Natural killer cell (primary cell): ENCODE results near the gene SAMM50. TPM values are rescaled to one million over a fixed set of nuclear protein-coding genes. Genes with fewer than 3 reads are reported as not detected.

Experiments
- ATAC-seq, 3 donors: fragments of 150-1000 bp in 2 of 3; fragments of 200-7000 bp in 1 of 3; cut with Tn5 transposase; 1 replicate in 1 of 3; 2 replicates in 2 of 3; pipeline ENCODE4 v1.10.0; 2021; ENCODE audit warnings: mild to moderate bottlenecking in 2 of 3, moderate library complexity in 2 of 3
- DNase-seq, 2 donors: peaks; one replicate each; pipeline versions ENCODE4 v3.0.0 to v3.0.0-alpha.2; 2013 to 2021; ENCODE audit warnings: mixed read lengths in 1 of 2
- H3K27ac ChIP-seq: one replicate; pipeline ENCODE4 v1.5.1; 2013; ENCODE audit warnings: mild to moderate bottlenecking, low read length
- H3K27me3 ChIP-seq: one replicate; pipeline ENCODE4 v1.6.1; 2013; ENCODE audit warnings: low read length; ENCODE audit not compliant: control insufficient read depth, insufficient read depth
- H3K36me3 ChIP-seq: one replicate; pipeline ENCODE4 v1.6.1; 2013; ENCODE audit warnings: low read length; ENCODE audit not compliant: control insufficient read depth, insufficient read depth
- H3K4me1 ChIP-seq: one replicate; pipeline ENCODE4 v1.6.1; 2013; ENCODE audit warnings: low read length; ENCODE audit not compliant: control insufficient read depth, insufficient read depth
- H3K4me3 ChIP-seq: one replicate; pipeline ENCODE4 v1.5.1; 2013; ENCODE audit warnings: low read length
- H3K9me3 ChIP-seq: one replicate; pipeline ENCODE4 v1.6.1; 2013; ENCODE audit warnings: low read length; ENCODE audit not compliant: control insufficient read depth, insufficient read depth
- H3K27ac Mint-ChIP-seq, 2 donors: one replicate each; pipeline ENCODE4 v1.8.0; 2022; ENCODE audit warnings: mild to moderate bottlenecking in 2 of 2, mixed read lengths in 2 of 2, moderate library complexity in 1 of 2
- H3K27me3 Mint-ChIP-seq, 2 donors: one replicate each; pipeline ENCODE4 v1.8.0; 2022; ENCODE audit warnings: low read depth in 2 of 2, mixed read lengths in 2 of 2
- H3K36me3 Mint-ChIP-seq: one replicate; pipeline ENCODE4 v1.8.0; 2022; ENCODE audit warnings: mixed read lengths
- H3K4me1 Mint-ChIP-seq, 2 donors: one replicate each; pipeline ENCODE4 v1.8.0; 2022; ENCODE audit warnings: mixed read lengths in 2 of 2
- H3K4me3 Mint-ChIP-seq: one replicate; pipeline ENCODE4 v1.8.0; 2022; ENCODE audit warnings: mild to moderate bottlenecking, moderate library complexity, mixed read lengths
- H3K9me3 Mint-ChIP-seq, 2 donors: one replicate each; pipeline ENCODE4 v1.8.0; 2022; ENCODE audit warnings: mixed read lengths in 2 of 2
- CTCF ChIP-seq: fragments of 200-600 bp; IDR thresholded peaks from one replicate; pipeline ENCODE4 v1.8.0; 2022; ENCODE audit warnings: antibody characterized with exemption
- WGBS: methylation state at CpG from one replicate; pipeline ENCODE4 v1.1.7; 2013; ENCODE audit warnings: missing lambda C conversion rate; ENCODE audit not compliant: insufficient coverage; 5-methylcytosine and 5-hydroxymethylcytosine counted together
- intact Hi-C: fragments of 100-400 bp; cut with micrococcal nuclease; formaldehyde crosslinking; loops from one replicate; pipeline ENCODE4 v1.14.2; 2022
- total RNA-seq, 4 donors: library from RNA; stranded (reverse); fragments of 120-200 nt in 1 of 4; gene quantifications; one replicate each; pipeline versions ENCODE4 v1.2.3 to v1.2.4, GENCODE V29; 2013 to 2022

Gene SAMM50
- total RNA-seq, 3 donors from 2014 or later (not counting 1 experiment from before 2014, with no cell fraction given): 25.9 to 30.6 (median 29.7) TPM

- H3K27me3 Mint-ChIP-seq: no peaks in the 10 kb centered on the region
- no peak for TF ChIP-seq CTCF
- no peak overlapping the region for H3K27ac Mint-ChIP-seq
- H3K4me3 ChIP-seq: no peak overlapping the region
- intact Hi-C loops: no loop called here
- H3K9me3 Mint-ChIP-seq: no peaks in the 10 kb centered on the region
- ATAC-seq (no peak), DNase-seq (no peak)
- H3K36me3 Mint-ChIP-seq: peaks cover 8% of the 10 kb centered on the region
- no peaks in the 10 kb centered on the region for H3K9me3 ChIP-seq
- no peaks in the 10 kb centered on the region for H3K4me1 ChIP-seq
- no peaks in the 10 kb centered on the region for H3K27me3 ChIP-seq
- H3K27ac ChIP-seq: no peak overlapping the region
- H3K4me3 Mint-ChIP-seq: no peak overlapping the region
- 94% methylated on average over 19 of the region's 19 CpGs for WGBS
- peaks cover 85% of the 10 kb centered on the region for H3K36me3 ChIP-seq
- H3K4me1 Mint-ChIP-seq: peaks cover 0 to 3% of the 10 kb centered on the region in 2 donors
These were observed 21.9 kb downstream of the SAMM50 start for GRCh38 chr22:43976861-43977795.

DNA sequence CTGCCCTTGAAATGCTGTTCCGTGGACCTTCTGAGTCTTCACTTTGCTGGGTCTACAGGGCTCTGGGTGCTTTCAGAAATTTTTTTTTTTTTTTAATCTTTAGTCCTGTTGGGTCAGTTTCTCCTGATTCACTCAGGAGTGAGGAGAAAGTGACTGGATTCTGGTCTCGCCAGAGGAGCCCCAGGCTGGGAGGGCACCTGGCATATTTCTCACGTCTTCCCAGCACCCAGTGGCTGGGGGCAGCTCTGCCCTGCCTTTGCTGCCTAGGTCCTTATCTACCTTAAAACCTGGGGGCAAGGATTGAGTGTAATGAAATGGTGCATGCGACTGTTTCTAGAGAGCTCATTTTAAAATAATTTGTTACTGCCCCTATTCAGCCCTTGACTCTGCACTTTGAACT is 23.3 kb downstream of the SAMM50 start:
- H3K4me3 ChIP-seq: no peak overlapping the region
- peaks cover 77% of the 10 kb centered on the region for H3K36me3 ChIP-seq
- Mint-ChIP-seq H3K27ac (no peak overlapping the region), H3K4me1 (no peaks in the 10 kb centered on the region), H3K27me3 (no peaks in the 10 kb centered on the region), H3K36me3 (peaks cover 10% of the 10 kb centered on the region), H3K4me3 (no peak overlapping the region), H3K9me3 (no peaks in the 10 kb centered on the region)
- WGBS: 93% methylated on average over 4 of the region's 4 CpGs
- DNase-seq (no peak), ATAC-seq (no peak)
- H3K9me3 ChIP-seq: no peaks in the 10 kb centered on the region
- intact Hi-C loops: no loop called here
- TF ChIP-seq CTCF: no peak
- no peaks in the 10 kb centered on the region for H3K4me1 ChIP-seq
- H3K27me3 ChIP-seq: no peaks in the 10 kb centered on the region
- no peak overlapping the region for H3K27ac ChIP-seq

DNA sequence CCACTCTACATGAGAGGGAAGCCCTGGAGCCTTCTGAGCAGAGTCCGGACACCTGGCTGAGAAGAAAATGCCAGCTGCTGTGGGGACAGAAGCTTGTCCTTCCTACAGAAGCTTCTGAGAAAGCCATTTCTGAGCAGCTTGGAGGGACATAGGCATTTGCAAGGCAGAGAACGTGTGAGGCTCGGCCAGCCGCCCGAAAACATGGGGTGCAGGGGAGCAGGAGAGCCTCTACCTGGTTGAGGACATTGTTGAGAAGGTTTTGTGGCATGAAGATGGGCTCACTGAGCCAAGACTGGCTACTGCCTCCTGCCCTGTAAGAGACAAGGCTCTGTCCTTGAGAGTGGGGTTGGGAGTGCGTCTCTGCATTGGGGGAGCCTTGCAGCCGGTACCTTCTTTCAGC is 25.3 kb downstream of the SAMM50 start:
- H3K27ac ChIP-seq: no peak overlapping the region
- H3K4me1 ChIP-seq: no peaks in the 10 kb centered on the region
- Mint-ChIP-seq H3K4me3 (no peak overlapping the region), H3K27me3 (no peaks in the 10 kb centered on the region), H3K9me3 (no peaks in the 10 kb centered on the region), H3K4me1 (no peaks in the 10 kb centered on the region), H3K27ac (peak overlapping the region in 1 of 2 donors; percentile 52), H3K36me3 (peaks cover 13% of the 10 kb centered on the region)
- TF ChIP-seq CTCF: no peak
- intact Hi-C loops: no loop called here
- H3K27me3 ChIP-seq: no peaks in the 10 kb centered on the region
- H3K9me3 ChIP-seq: no peaks in the 10 kb centered on the region
- DNase-seq (no peak), ATAC-seq (no peak)
- 99% methylated on average over 7 of the region's 7 CpGs for WGBS
- H3K4me3 ChIP-seq: no peak overlapping the region
- peaks cover 74% of the 10 kb centered on the region for H3K36me3 ChIP-seq
